ENCODE data around the gene KIF1B. TPM values are rescaled to one million over a fixed set of nuclear protein-coding genes. Genes with fewer than 3 reads are reported as not detected.

KIF1B gene
- total and polyA plus RNA-seq, 2 donors from 2014 or later, result 8.0 to 46.4 TPM

GRCh38 chr1:10353693-10354092 lies 143.3 kb downstream of the KIF1B start:
- H3K4me3 ChIP-seq (ENCODE audit: low read length in 3 of 3), result no peak overlapping the region
- DNase-seq (no peak), FAIRE-seq (no peak)
- H3K27ac ChIP-seq (ENCODE audit: low read depth in 2 of 2, low read length in 2 of 2), result no peak overlapping the region
- no peaks in the 10 kb centered on the region for H3K27me3 ChIP-seq (ENCODE audit: control insufficient read depth, insufficient read depth, low read length)
- no peaks in the 10 kb centered on the region for H3K4me1 ChIP-seq (ENCODE audit: control insufficient read depth in 2 of 3, insufficient read depth in 2 of 3, low read depth in 1 of 3, low read length in 3 of 3)
- TF ChIP-seq CTCF (IDR thresholded peaks at IDR 0.05; ENCODE audit: borderline replicate concordance, extremely low read depth, insufficient read depth), result no peak
- H3K9me3 ChIP-seq (ENCODE audit: control insufficient read depth in 2 of 3, insufficient read depth in 1 of 3, low read length in 3 of 3), result no peaks in the 10 kb centered on the region
- H3K9ac ChIP-seq (ENCODE audit: low read length in 3 of 3), result no peak overlapping the region
- peaks cover 0 to 23% (median 8%) of the 10 kb centered on the region in 3 donors for H3K36me3 ChIP-seq (ENCODE audit: control insufficient read depth in 2 of 3, insufficient read depth in 3 of 3, low read length in 3 of 3)
- intact Hi-C loops (cut with DNase I), result no loop called here

GRCh38 chr1:10360045-10360444 lies 149.7 kb downstream of the KIF1B start:
- no peak overlapping the region for H3K9ac ChIP-seq (ENCODE audit: low read length in 3 of 3)
- TF ChIP-seq CTCF (IDR thresholded peaks at IDR 0.05; ENCODE audit: borderline replicate concordance, extremely low read depth, insufficient read depth), result no peak
- no peak overlapping the region for H3K27ac ChIP-seq (ENCODE audit: low read depth in 2 of 2, low read length in 2 of 2)
- intact Hi-C loops (cut with DNase I), result no loop called here
- no peaks in the 10 kb centered on the region for H3K9me3 ChIP-seq (ENCODE audit: control insufficient read depth in 2 of 3, insufficient read depth in 1 of 3, low read length in 3 of 3)
- no peak overlapping the region for H3K4me3 ChIP-seq (ENCODE audit: low read length in 3 of 3)
- H3K4me1 ChIP-seq (ENCODE audit: control insufficient read depth in 2 of 3, insufficient read depth in 2 of 3, low read depth in 1 of 3, low read length in 3 of 3), result no peaks in the 10 kb centered on the region
- H3K36me3 ChIP-seq (ENCODE audit: control insufficient read depth in 2 of 3, insufficient read depth in 3 of 3, low read length in 3 of 3), result peaks cover 2 to 18% (median 15%) of the 10 kb centered on the region in 3 donors
- no peaks in the 10 kb centered on the region for H3K27me3 ChIP-seq (ENCODE audit: control insufficient read depth, insufficient read depth, low read length)
- no peak for FAIRE-seq
- no peak for DNase-seq

- Histone ChIP-seq H3K9ac (ENCODE audit: low read length in 3 of 3) (no peak overlapping the region), H3K4me3 (ENCODE audit: low read length in 3 of 3) (no peak overlapping the region), H3K9me3 (ENCODE audit: control insufficient read depth in 2 of 3, insufficient read depth in 1 of 3, low read length in 3 of 3) (no peaks in the 10 kb centered on the region), H3K4me1 (ENCODE audit: control insufficient read depth in 2 of 3, insufficient read depth in 2 of 3, low read depth in 1 of 3, low read length in 3 of 3) (no peaks in the 10 kb centered on the region), H3K27ac (ENCODE audit: low read depth in 2 of 2, low read length in 2 of 2) (no peak overlapping the region), H3K36me3 (ENCODE audit: control insufficient read depth in 2 of 3, insufficient read depth in 3 of 3, low read length in 3 of 3) (peaks cover 2 to 28% (median 25%) of the 10 kb centered on the region in 3 donors), H3K27me3 (ENCODE audit: control insufficient read depth, insufficient read depth, low read length) (no peaks in the 10 kb centered on the region)
- DNase-seq (no peak), FAIRE-seq (no peak)
- intact Hi-C loops (cut with DNase I), result no loop called here
- no peak for TF ChIP-seq CTCF (IDR thresholded peaks at IDR 0.05; ENCODE audit: borderline replicate concordance, extremely low read depth, insufficient read depth)
Observed at GRCh38 chr1:10361515-10361914, 151.1 kb downstream of the KIF1B start.

- H3K27ac ChIP-seq (ENCODE audit: low read depth in 2 of 2, low read length in 2 of 2), result no peak overlapping the region
- H3K27me3 ChIP-seq (ENCODE audit: control insufficient read depth, insufficient read depth, low read length), result no peaks in the 10 kb centered on the region
- no peaks in the 10 kb centered on the region for H3K9me3 ChIP-seq (ENCODE audit: control insufficient read depth in 2 of 3, insufficient read depth in 1 of 3, low read length in 3 of 3)
- H3K36me3 ChIP-seq (ENCODE audit: control insufficient read depth in 2 of 3, insufficient read depth in 3 of 3, low read length in 3 of 3), result peaks cover 4 to 38% (median 29%) of the 10 kb centered on the region in 3 donors
- intact Hi-C loops (cut with DNase I), result no loop called here
- FAIRE-seq (no peak), DNase-seq (no peak)
- no peak overlapping the region for H3K9ac ChIP-seq (ENCODE audit: low read length in 3 of 3)
- TF ChIP-seq CTCF (IDR thresholded peaks at IDR 0.05; ENCODE audit: borderline replicate concordance, extremely low read depth, insufficient read depth), result no peak
- no peak overlapping the region for H3K4me3 ChIP-seq (ENCODE audit: low read length in 3 of 3)
- H3K4me1 ChIP-seq (ENCODE audit: control insufficient read depth in 2 of 3, insufficient read depth in 2 of 3, low read depth in 1 of 3, low read length in 3 of 3), result no peaks in the 10 kb centered on the region
Observed at GRCh38 chr1:10368194-10368593, 157.8 kb downstream of the KIF1B start.
